ENCODE measurements around the gene SMIM21.

Gene SMIM21

DNA sequence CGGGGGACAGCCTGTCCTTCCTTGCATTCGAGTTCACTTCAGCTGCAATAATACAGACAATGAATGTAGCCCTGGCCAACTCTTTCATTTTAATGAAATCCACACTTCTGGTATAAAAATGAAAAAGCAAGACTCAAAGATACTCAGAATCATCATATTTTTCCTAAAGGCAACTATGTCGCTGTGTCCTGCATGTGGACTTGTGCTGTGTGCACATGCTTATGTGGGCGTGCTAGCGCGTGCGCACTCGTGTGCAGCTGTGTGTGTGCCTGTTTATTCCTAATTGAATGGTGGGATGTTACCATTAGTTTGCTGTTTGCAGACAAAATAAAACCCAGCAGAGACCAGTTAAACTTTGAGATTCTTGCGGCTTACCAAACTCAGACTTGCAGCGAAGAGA, 49.6 kb downstream of the SMIM21 start:
- DNase-seq (ENCODE audit: low read depth in 3 of 3, low spot score in 1 of 3), result no peak

GRCh38 chr18:75377258-75377657, 50.2 kb downstream of the SMIM21 start:
- no peak for DNase-seq (ENCODE audit: low read depth in 3 of 3, low spot score in 1 of 3)

- no peak for DNase-seq (ENCODE audit: low read depth in 3 of 3, low spot score in 1 of 3)
Measured at GRCh38 chr18:75376004-75376403, 51.5 kb downstream of the SMIM21 start.

GRCh38 chr18:75375341-75375740, 52.2 kb downstream of the SMIM21 start:
- DNase-seq (ENCODE audit: low read depth in 3 of 3, low spot score in 1 of 3), result no peak

DNA sequence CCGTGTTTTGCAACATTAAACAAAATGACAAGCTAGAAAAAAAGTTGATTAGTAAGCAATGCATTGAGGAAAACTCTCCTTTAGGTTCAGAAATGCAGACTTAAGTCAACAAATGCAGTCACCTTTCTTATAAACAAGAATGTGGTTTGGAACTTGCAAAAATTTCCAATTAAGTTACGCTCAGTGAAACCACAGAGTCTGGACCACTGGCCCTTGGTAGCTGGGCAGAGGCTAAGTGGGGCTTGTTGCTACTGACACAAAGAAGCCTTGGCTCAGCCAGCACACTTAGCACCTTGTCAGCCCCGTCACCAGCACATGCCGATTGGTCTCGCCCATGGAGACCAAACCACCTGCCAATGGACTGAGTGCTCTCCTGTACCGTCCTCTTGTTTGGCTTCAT, 53.0 kb downstream of the SMIM21 start:
- no peak for DNase-seq (ENCODE audit: low read depth in 3 of 3, low spot score in 1 of 3)

GRCh38 chr18:75369026-75369721, 58.3 kb downstream of the SMIM21 start:
- DNase-seq (ENCODE audit: low read depth in 3 of 3, low spot score in 1 of 3), result no peak

DNA sequence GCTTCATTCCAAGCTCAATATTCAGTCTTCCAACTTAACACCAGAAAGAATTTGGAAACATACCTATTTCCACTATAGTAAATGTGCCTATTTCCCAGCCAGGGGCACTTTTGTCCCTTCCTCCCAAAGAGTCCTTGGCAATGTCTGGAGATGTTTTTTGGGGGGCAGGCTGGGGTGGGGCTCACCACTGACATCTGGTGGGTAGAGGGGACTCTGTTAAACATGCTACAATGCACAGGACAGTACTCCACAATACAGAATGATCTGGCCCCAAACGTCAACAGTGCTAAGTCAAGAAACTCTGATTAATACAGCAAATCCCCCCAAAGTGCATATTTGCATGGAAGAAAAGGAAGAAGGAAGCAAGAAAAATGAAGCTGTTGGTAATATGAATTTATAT, 61.7 kb downstream of the SMIM21 start:
- DNase-seq (ENCODE audit: low read depth in 3 of 3, low spot score in 1 of 3), result no peak

DNA sequence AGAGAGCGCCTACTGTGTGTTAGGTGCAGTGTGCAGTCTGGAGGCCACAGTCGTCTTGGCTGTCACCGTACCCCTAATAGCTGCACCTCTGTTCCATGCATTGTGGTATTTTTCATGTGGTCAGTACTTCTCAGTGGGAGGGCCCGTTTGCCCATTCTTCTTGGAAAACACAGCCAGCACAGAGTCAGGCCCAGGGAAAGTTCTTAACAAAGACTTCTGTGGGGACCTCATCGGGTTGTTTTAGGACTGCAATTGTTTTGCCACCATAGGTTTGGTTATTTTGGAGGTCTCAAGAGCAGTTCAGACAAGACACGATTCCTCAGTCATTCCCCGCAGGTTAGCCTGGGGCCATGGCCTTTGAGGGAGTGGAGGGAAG, 62.3 kb downstream of the SMIM21 start:
- DNase-seq (ENCODE audit: low read depth in 3 of 3, low spot score in 1 of 3), result no peak

DNA sequence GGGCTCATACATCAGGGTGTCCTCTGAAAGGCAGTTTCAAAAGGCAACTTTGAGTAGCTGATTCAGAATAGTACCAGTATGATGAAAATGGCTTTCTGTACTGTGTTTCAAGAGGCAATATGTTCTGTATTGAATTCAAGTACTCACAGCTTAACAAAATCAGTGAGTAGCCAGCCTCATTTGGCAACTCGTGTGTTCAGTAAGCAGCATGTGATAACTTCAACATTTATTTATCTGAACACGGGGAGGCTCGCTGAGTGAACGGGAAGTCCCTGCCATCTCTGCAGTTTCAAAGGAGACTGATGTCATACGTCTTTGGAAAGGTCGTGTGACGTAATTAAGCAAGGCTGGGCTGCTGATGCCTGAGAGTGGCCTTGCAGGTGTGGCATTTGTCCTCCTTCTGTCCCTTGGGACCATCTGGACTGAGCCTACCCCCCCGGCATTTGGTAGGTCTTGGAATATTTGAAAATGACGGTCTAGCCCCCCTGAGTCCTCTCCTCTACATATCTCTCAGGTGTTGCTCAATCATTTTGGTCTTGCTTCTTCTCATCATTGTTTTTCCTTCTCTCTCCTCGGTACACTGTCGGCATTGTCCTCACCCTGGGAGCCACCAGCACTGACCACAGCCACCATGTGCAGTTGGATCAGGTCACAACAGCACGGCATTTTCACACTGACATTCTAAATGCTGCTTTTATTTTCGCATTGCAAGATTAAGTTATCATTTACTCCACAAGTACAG, 62.8 kb downstream of the SMIM21 start:
- DNase-seq (ENCODE audit: low read depth in 3 of 3, low spot score in 1 of 3), result no peak

DNA sequence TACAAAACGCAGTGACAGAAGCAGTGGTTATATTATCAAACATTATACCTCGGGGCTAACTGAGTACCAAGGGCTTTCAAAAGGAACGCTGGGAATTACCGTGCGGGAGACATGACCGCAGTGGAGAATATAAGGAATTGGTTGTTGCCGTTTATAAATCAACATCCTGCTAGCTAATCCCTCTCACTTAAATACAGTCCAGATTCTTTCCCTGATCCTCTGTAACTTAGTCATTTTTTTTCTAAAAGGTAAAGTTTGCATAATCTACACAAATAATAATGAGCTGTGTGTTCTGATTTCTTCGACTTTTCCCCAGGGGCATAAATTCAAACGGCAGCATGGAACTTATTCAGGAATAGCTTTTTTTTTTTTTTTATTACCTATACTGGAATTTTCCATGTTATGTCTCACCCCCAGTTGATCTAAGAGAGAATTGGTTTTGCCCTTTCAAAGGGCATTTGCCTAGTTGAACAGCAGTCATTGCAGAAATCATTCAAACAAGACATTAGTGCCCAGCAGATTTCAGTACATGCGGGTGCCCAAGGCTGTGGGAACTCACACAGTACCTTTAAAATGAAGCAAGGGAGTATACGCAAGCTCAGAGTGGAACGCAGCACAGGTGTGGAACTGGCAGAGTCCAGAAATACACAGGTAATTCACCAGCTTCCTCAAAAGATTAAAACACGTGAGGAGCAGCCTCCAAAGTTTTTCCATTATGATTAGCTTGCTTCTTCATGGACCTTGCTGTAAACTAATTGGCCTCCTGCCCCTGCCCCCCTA, 63.9 kb downstream of the SMIM21 start:
- DNase-seq (ENCODE audit: low read depth in 3 of 3, low spot score in 1 of 3), result no peak

DNA sequence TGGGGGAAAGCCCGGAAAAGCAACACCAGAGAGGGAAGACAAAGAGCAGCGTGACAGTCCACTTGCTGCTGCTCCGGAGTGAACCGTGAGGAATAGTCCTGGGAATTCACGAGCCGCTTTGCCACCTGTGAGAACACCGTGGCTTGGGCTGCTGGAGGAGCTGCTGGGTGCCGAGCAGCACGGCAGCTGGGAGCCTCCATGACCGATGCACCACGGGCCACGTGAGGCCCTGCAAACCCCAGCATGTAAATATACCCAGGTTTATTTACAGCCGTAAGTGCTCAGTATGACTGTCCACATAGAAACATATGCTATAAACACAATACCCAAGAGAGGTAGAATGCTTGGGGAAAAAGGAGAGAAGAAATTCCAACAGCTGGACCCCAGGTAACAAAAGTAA, 65.1 kb downstream of the SMIM21 start:
- no peak for DNase-seq (ENCODE audit: low read depth in 3 of 3, low spot score in 1 of 3)

DNA sequence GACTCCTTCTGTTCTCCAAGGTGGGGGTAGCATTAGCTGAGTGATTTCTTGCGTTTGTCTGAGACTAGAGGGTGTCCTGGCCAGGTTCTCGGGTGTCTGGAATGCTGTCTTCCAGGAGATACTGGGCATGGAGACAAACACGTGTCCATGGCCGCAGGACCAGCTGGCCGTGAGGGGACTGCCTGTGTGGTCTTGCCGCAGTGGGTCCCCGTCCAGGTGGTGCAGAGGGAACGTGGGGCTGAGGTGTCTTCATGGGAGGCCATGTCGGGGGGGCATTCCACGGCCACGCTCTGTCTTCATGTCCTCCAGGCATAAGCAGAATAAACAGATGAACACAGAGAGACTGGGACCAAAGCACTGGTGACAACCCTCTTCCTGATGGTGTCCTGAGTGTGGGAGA, 66.6 kb downstream of the SMIM21 start:
- DNase-seq (ENCODE audit: low read depth in 3 of 3, low spot score in 1 of 3), result no peak

DNA sequence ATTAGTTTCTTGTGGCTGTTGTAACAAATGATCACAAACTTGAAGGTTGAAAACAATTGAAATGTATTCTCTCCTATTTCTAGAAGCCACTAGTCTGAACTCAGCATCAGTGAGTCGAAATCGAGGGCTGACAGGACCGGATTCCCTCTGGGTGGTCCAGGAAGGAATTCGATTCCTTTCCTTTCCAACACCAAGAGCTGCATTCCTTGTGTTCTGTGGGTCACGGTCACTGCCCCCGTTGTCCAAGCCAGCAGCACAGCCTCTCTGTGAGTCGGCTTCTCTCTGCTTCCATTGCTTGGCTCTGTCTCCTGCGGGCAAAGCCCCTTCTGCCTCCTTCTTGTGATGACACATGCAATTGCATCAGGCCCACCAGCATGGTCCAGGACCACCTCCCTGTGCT, 67.3 kb downstream of the SMIM21 start:
- no peak for DNase-seq (ENCODE audit: low read depth in 3 of 3, low spot score in 1 of 3)
